Ovary (tissue), 9 donors: ENCODE data around the gene C1QL2. TPM values are rescaled to one million over a fixed set of nuclear protein-coding genes. Genes with fewer than 3 reads are reported as not detected.
A peak's percentile ranks its signal among the peaks of the same experiment; 100 is the strongest.

Source experiments
- DNase-seq, 5 donors: peaks; one replicate each; pipeline ENCODE4 v3.0.0-alpha.2; 2019 to 2020
- H3K27ac ChIP-seq, 2 donors: fragments of 200-600 bp; one replicate each; pipeline versions ENCODE4 v1.5.1 to v1.8.0; 2019 to 2022
- H3K27me3 ChIP-seq: fragments of 200-600 bp; one replicate; pipeline ENCODE4 v1.8.0; 2022
- H3K36me3 ChIP-seq: fragments of 200-600 bp; sonication (generic); one replicate; pipeline ENCODE4 v1.5.1; 2019
- H3K4me1 ChIP-seq: one replicate; pipeline ENCODE4 v1.8.1; 2013; ENCODE audit warnings: mild to moderate bottlenecking, moderate library complexity; ENCODE audit not compliant: insufficient read depth
- H3K4me3 ChIP-seq: fragments of 200-600 bp; sonication (generic); one replicate; pipeline ENCODE4 v1.5.1; 2017
- H3K9me3 ChIP-seq, 2 donors: fragments of 200-600 bp in 1 of 2; sonication (generic) in 1 of 2; one replicate each; pipeline versions ENCODE4 v1.5.1 to v1.8.1; 2013 to 2019; ENCODE audit warnings: mild to moderate bottlenecking in 1 of 2, moderate library complexity in 1 of 2
- CTCF ChIP-seq, 3 donors: fragments of 450-650 bp in 2 of 3; fragments of 200-600 bp in 1 of 3; IDR thresholded peaks; one replicate each; pipeline versions ENCODE4 v1.5.1 to v1.8.0; 2016 to 2022; ENCODE audit warnings: antibody characterized with exemption in 3 of 3, mild to moderate bottlenecking in 1 of 3
- EP300 ChIP-seq: sonication (generic); formaldehyde crosslinking; IDR thresholded peaks from one replicate; pipeline ENCODE4 v1.6.1; 2017; ENCODE audit warnings: antibody characterized with exemption
- POLR2A ChIP-seq: fragments of 450-650 bp; IDR thresholded peaks from one replicate; pipeline ENCODE4 v1.6.1; 2017; ENCODE audit warnings: antibody characterized with exemption, mild to moderate bottlenecking, moderate library complexity
- WGBS, 3 donors: extraction: QIAGEN DNeasy Blood & Tissue Kit in 1 of 3; methylation state at CpG; one replicate each; pipeline versions ENCODE4 v1.1.5 to v1.1.7; 2013 to 2017; 5-methylcytosine and 5-hydroxymethylcytosine counted together
- intact Hi-C, 4 donors: fragments of 100-400 bp; cut with DNase I; formaldehyde crosslinking; loops; one replicate each; pipeline versions ENCODE4 v1.11.0 to v1.15.1; 2022 to 2023
- polyA plus RNA-seq, 2 donors: library from polyadenylated mRNA; stranded (reverse); fragments of 200-250 nt in 1 of 2; fragments of 350-450 nt in 1 of 2; fragmentation: Illumina TruSeq in 1 of 2; extraction: RNeasy Lipid Tissue Mini Kit (QIAGEN cat#74804) in 1 of 2; gene quantifications; one replicate each; pipeline ENCODE4 v1.2.3, GENCODE V29; 2013 to 2014
- total RNA-seq, 7 donors: library from RNA; depleted of rRNA in 2 of 7; stranded (reverse); fragments of >200 nt in 2 of 7; fragmentation: NEBNext Ultra II Directional in 3 of 7; extraction: Animal tissue kit (Norgen Biotek cat#: 25700) in 3 of 7; gene quantifications; one replicate each; pipeline versions ENCODE4 v1.1.0 to v1.2.4, GENCODE V29; 2016 to 2023
- donor health status: DM: no; HTN: no; CAD: no; lungs with moderate emphysema.
- donor health status: DM: no; HTN: no; CAD: no.
- donor health status: Bipolar disorder and iron deficiency.
- donor health status: DM: yes; HTN: yes; CAD: no.
- donor health status: DM: no; HTN: no; CAD: no.
- donor health status: DM: yes; HTN: yes; CAD: no.

The C1QL2 gene
- total and polyA plus RNA-seq, 9 donors, result 0.10 to 0.23 (median 0.17) TPM; not detected in 5

- intact Hi-C loops, result no loop called here
- no peak overlapping the region for H3K4me3 ChIP-seq
- no peaks in the 10 kb centered on the region for H3K4me1 ChIP-seq
- DNase-seq, result no peak
- TF ChIP-seq EP300, result no peak
- WGBS, 3 donors, result 44 to 60% (median 59%) methylated on average over 10 of the region's 10 CpGs
- no peak overlapping the region for H3K27ac ChIP-seq
- no peaks in the 10 kb centered on the region for H3K36me3 ChIP-seq
- no peaks in the 10 kb centered on the region for H3K27me3 ChIP-seq
- H3K9me3 ChIP-seq, result no peaks in the 10 kb centered on the region
Measured at GRCh38 chr2:119134775-119135174, 23.8 kb downstream of the C1QL2 start.

GRCh38 chr2:119126650-119127049, 31.9 kb downstream of the C1QL2 start:
- WGBS, 3 donors, result 12 to 15% (median 13%) methylated on average over 13 of the region's 13 CpGs
- Histone ChIP-seq H3K36me3 (no peaks in the 10 kb centered on the region), H3K27me3 (no peaks in the 10 kb centered on the region), H3K4me3 (no peak overlapping the region), H3K9me3 (no peaks in the 10 kb centered on the region), H3K27ac (no peak overlapping the region), H3K4me1 (no peaks in the 10 kb centered on the region)
- no peak for DNase-seq
- intact Hi-C loops, result no loop called here
- TF ChIP-seq CTCF (IDR thresholded peaks at IDR 0.05), result no peak
- no peak for TF ChIP-seq POLR2A
- no peak for TF ChIP-seq EP300

GRCh38 chr2:119123389-119123788, 35.2 kb downstream of the C1QL2 start:
- intact Hi-C loops, result no loop called here
- no peaks in the 10 kb centered on the region for H3K27me3 ChIP-seq
- WGBS, 3 donors, result 44 to 52% (median 50%) methylated on average over 6 to 12 of the region's 12 CpGs
- TF ChIP-seq CTCF (IDR thresholded peaks at IDR 0.05) (no peak), POLR2A (no peak), EP300 (no peak)
- no peaks in the 10 kb centered on the region for H3K36me3 ChIP-seq
- no peak for DNase-seq
- no peak overlapping the region for H3K4me3 ChIP-seq
- H3K4me1 ChIP-seq, result peaks cover 10% of the 10 kb centered on the region
- H3K9me3 ChIP-seq, result no peaks in the 10 kb centered on the region
- H3K27ac ChIP-seq, result no peak overlapping the region

GRCh38 chr2:119122663-119123062, 35.9 kb downstream of the C1QL2 start:
- Histone ChIP-seq H3K27ac (no peak overlapping the region), H3K27me3 (no peaks in the 10 kb centered on the region), H3K36me3 (no peaks in the 10 kb centered on the region), H3K9me3 (no peaks in the 10 kb centered on the region), H3K4me3 (no peak overlapping the region), H3K4me1 (peaks cover 10% of the 10 kb centered on the region)
- intact Hi-C loops, result no loop called here
- DNase-seq, result no peak
- TF ChIP-seq EP300 (no peak), CTCF (IDR thresholded peaks at IDR 0.05) (no peak), POLR2A (no peak)
- 85 to 88% (median 86%) methylated on average over 5 of the region's 5 CpGs for WGBS, 3 donors

- Histone ChIP-seq H3K4me1 (peaks cover 10% of the 10 kb centered on the region), H3K27me3 (no peaks in the 10 kb centered on the region), H3K9me3 (no peaks in the 10 kb centered on the region), H3K27ac (no peak overlapping the region), H3K4me3 (no peak overlapping the region), H3K36me3 (no peaks in the 10 kb centered on the region)
- WGBS, 3 donors, result 2 to 7% (median 7%) methylated on average over 15 of the region's 15 CpGs
- TF ChIP-seq CTCF (IDR thresholded peaks at IDR 0.05), result no peak
- TF ChIP-seq POLR2A, result no peak
- TF ChIP-seq EP300, result no peak
- intact Hi-C loops, result no loop called here
- DNase-seq, result peak in 3 of 5 donors; percentile 16 to 34 (median 31)
Measured at GRCh38 chr2:119119999-119120756, 38.4 kb downstream of the C1QL2 start.
